Stomach (tissue), 9 donors: ENCODE measurements around the gene FBXL4. TPM values are rescaled to one million over a fixed set of nuclear protein-coding genes. Genes with fewer than 3 reads are reported as not detected.

Experiments
- DNase-seq, 2 donors: peaks; one replicate each; pipeline versions ENCODE4 v3.0.0 to v3.0.0-alpha.2; 2013 to 2019
- H3K27ac ChIP-seq, 5 donors: fragments of 200-600 bp in 4 of 5; sonication (generic) in 4 of 5; one replicate each; pipeline ENCODE4 v1.5.1; 2013 to 2019; ENCODE audit warnings: mild to moderate bottlenecking in 1 of 5, moderate library complexity in 1 of 5
- H3K27me3 ChIP-seq, 3 donors: fragments of 200-600 bp; sonication (generic); one replicate each; pipeline ENCODE4 v1.5.1; 2017 to 2019; ENCODE audit warnings: mixed run types in 1 of 3
- H3K36me3 ChIP-seq, 4 donors: fragments of 200-600 bp; sonication (generic); 1 replicate in 3 of 4; 2 replicates in 1 of 4; pipeline ENCODE4 v1.5.1; 2016 to 2019
- H3K4me1 ChIP-seq, 4 donors: fragments of 200-600 bp; sonication (generic); one replicate each; pipeline ENCODE4 v1.5.1; 2016 to 2019
- H3K4me3 ChIP-seq, 4 donors: fragments of 200-600 bp; sonication (generic) in 3 of 4; one replicate each; pipeline ENCODE4 v1.5.1; 2016 to 2019; ENCODE audit warnings: mild to moderate bottlenecking in 1 of 4
- H3K9me3 ChIP-seq, 4 donors: fragments of 200-600 bp; sonication (generic); one replicate each; pipeline ENCODE4 v1.5.1; 2016 to 2019
- EP300 ChIP-seq: sonication (generic); formaldehyde crosslinking; IDR thresholded peaks from one replicate; pipeline ENCODE4 v1.6.1; 2017; ENCODE audit warnings: antibody characterized with exemption
- POLR2A ChIP-seq, 4 donors: fragments of 450-650 bp; IDR thresholded peaks; one replicate each; pipeline ENCODE4 v1.6.1; 2016; ENCODE audit warnings: antibody characterized with exemption in 4 of 4, control low read depth in 2 of 4, mild to moderate bottlenecking in 1 of 4, moderate library complexity in 1 of 4
- POLR2AphosphoS5 ChIP-seq, 3 donors: sonication (generic); formaldehyde crosslinking; IDR thresholded peaks; one replicate each; pipeline ENCODE4 v1.6.1; 2016; ENCODE audit warnings: antibody characterized with exemption in 3 of 3
- WGBS, 5 donors: extraction: QIAGEN DNeasy Blood & Tissue Kit in 3 of 5; methylation state at CpG; one replicate each; pipeline versions ENCODE4 v1.1.5 to v1.1.7; 2013 to 2018; 5-methylcytosine and 5-hydroxymethylcytosine counted together
- intact Hi-C: fragments of 100-400 bp; cut with DNase I; formaldehyde crosslinking; loops from one replicate; pipeline ENCODE4 v1.15.1; 2023; ENCODE audit warnings: low total_unique reads
- polyA plus RNA-seq, 3 donors: library from polyadenylated mRNA; stranded (reverse); fragments of 200-250 nt; gene quantifications; one replicate each; pipeline ENCODE4 v1.2.3, GENCODE V29; 2013
- total RNA-seq, 5 donors: library from RNA; depleted of rRNA; stranded (reverse); fragments of >200 nt; gene quantifications; one replicate each; pipeline versions ENCODE4 v1.1.0 to v1.2.3, GENCODE V29; 2014 to 2016
- TF ChIP-seq, protein P1 (sequence below), 7 experiments: fragments of 450-650 bp in 4 of 7; fragments of 200-600 bp in 3 of 7; sonication (generic) in 3 of 7; IDR thresholded peaks; one replicate each; pipeline ENCODE4 v1.5.1; 2016 to 2019; ENCODE audit warnings: antibody characterized with exemption in 7 of 7, control low read depth in 2 of 7, mild to moderate bottlenecking in 1 of 7
- donor health status: healthy with polysubstance abuse.
- donor health status: Bipolar disorder and iron deficiency.
- donor health status: healthy.

FBXL4 gene
- total and polyA plus RNA-seq, 8 donors: 2.6 to 37.1 (median 7.6) TPM

DNA sequence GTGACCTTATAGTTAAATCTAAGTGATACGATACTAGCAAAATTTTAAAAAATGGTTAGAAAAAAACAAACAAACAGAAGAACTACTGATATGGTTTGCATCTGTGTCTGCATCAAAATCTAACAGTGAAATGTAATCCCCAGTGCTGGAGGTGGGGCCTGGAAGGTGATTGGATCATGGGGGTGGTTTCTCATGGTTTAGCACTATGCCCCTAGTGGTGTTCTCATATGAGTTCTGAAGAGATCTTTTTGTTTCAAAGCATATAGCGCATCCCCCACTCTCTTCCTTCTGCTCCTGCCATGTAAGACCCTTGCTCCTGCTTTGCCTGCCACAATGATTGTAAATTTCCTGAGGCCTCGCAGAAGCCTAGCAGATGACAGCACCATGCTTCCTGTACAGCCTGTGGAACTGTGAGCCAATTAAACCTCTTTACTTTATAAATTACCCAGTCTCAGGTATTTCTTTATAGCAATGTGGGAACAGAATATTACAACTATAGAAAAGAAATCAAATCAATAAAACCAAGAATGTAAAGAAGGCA, 5.4 kb downstream of the FBXL4 start:
- H3K27me3 ChIP-seq: no peaks in the 10 kb centered on the region
- peaks cover 14 to 31% (median 24%) of the 10 kb centered on the region in 4 donors for H3K4me1 ChIP-seq
- no peaks in the 10 kb centered on the region for H3K36me3 ChIP-seq
- WGBS, 5 donors: 93 to 97% (median 95%) methylated on average over 3 of the region's 3 CpGs
- H3K9me3 ChIP-seq: peaks cover 0 to 20% (median 8%) of the 10 kb centered on the region in 4 donors
- TF ChIP-seq EP300 (no peak), POLR2A (IDR thresholded peaks at IDR 0.05) (no peak), POLR2AphosphoS5 (IDR thresholded peaks at IDR 0.05) (no peak)
- TF ChIP-seq, protein P1, sequence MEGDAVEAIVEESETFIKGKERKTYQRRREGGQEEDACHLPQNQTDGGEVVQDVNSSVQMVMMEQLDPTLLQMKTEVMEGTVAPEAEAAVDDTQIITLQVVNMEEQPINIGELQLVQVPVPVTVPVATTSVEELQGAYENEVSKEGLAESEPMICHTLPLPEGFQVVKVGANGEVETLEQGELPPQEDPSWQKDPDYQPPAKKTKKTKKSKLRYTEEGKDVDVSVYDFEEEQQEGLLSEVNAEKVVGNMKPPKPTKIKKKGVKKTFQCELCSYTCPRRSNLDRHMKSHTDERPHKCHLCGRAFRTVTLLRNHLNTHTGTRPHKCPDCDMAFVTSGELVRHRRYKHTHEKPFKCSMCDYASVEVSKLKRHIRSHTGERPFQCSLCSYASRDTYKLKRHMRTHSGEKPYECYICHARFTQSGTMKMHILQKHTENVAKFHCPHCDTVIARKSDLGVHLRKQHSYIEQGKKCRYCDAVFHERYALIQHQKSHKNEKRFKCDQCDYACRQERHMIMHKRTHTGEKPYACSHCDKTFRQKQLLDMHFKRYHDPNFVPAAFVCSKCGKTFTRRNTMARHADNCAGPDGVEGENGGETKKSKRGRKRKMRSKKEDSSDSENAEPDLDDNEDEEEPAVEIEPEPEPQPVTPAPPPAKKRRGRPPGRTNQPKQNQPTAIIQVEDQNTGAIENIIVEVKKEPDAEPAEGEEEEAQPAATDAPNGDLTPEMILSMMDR (IDR thresholded peaks at IDR 0.05): no peak
- no peak overlapping the region for H3K27ac ChIP-seq
- no peak overlapping the region for H3K4me3 ChIP-seq
- no peak for DNase-seq
- intact Hi-C loops: no loop called here

DNA sequence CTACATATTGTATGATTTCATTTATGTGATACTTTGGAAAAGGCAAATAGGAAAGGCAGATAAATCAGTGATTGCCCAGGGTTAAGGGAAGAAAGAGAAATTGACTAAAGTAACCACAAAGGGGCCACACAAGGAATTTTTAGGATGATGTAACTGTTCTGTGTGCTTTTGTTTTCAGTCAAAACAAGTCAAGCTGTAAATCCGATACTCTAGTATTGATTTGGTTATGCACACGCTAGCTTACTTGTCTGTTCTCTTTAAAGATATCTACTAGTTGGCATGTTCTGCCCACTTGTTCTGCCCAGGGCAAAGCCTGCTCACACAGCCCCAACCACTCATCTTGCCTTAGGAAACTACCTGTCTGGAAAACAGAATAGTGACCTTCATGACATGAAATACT, 6.4 kb downstream of the FBXL4 start:
- intact Hi-C loops: no loop called here
- 68 to 88% (median 85%) methylated on average over 2 of the region's 2 CpGs for WGBS, 5 donors
- H3K4me3 ChIP-seq: no peak overlapping the region
- DNase-seq: no peak
- no peaks in the 10 kb centered on the region for H3K36me3 ChIP-seq
- TF ChIP-seq POLR2AphosphoS5 (IDR thresholded peaks at IDR 0.05) (no peak), POLR2A (IDR thresholded peaks at IDR 0.05) (no peak), EP300 (no peak)
- TF ChIP-seq, protein P1 (IDR thresholded peaks at IDR 0.05): no peak
- H3K9me3 ChIP-seq: peaks cover 0 to 20% (median 8%) of the 10 kb centered on the region in 4 donors
- H3K27ac ChIP-seq: no peak overlapping the region
- H3K27me3 ChIP-seq: no peaks in the 10 kb centered on the region
- peaks cover 14 to 24% (median 20%) of the 10 kb centered on the region in 4 donors for H3K4me1 ChIP-seq

DNA sequence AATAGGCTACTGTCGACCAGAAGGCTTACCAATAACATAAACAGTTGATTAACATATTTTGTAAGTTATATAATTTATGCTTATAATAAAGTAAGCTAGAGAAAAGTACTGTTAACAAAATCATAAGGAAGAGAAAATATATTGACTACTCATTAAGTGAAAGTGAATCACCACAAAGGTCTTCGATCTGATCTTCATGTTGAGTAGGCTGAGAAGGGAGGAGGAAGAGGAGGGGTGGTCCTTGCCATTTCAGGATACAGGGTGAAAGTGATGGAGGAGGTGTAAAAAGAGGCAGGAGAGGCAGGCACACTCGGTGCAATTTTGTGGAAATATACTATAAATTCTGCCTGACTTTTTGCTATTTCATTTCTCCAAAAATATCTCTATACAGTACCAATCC, 10.4 kb downstream of the FBXL4 start:
- WGBS, 5 donors: 81 to 92% (median 88%) methylated on average over 3 of the region's 3 CpGs
- no peak overlapping the region for H3K27ac ChIP-seq
- DNase-seq: no peak
- H3K9me3 ChIP-seq: peaks cover 0 to 19% (median 8%) of the 10 kb centered on the region in 4 donors
- intact Hi-C loops: no loop called here
- TF ChIP-seq EP300: no peak
- TF ChIP-seq, protein P1 (IDR thresholded peaks at IDR 0.05): no peak
- no peak for TF ChIP-seq POLR2A (IDR thresholded peaks at IDR 0.05)
- no peak for TF ChIP-seq POLR2AphosphoS5 (IDR thresholded peaks at IDR 0.05)
- H3K4me1 ChIP-seq: peaks cover 0 to 6% (median 2%) of the 10 kb centered on the region in 4 donors
- H3K27me3 ChIP-seq: no peaks in the 10 kb centered on the region
- H3K36me3 ChIP-seq: peaks cover 0 to 5% (median 0%) of the 10 kb centered on the region in 4 donors
- no peak overlapping the region for H3K4me3 ChIP-seq

DNA sequence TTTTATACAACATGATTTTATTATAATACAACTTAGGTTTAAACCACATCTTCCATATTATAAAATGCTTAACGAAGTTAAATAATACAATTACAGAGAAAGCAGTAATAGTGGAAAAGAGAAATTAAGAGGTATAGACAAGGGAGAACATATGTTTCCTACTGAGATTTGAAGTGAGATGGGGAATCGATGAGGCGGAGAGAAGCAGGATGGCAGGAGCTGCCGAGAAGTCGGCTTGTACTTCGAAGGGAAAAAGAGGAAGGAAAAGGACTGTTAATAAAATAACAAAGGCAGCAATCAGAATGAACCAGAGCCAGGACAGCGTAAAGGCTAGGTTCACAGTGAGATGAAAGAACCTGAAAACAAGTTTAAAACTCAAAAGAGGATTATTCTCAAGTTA, 15.4 kb downstream of the FBXL4 start:
- peaks cover 0 to 5% (median 0%) of the 10 kb centered on the region in 4 donors for H3K36me3 ChIP-seq
- no peaks in the 10 kb centered on the region for H3K9me3 ChIP-seq
- no peaks in the 10 kb centered on the region for H3K27me3 ChIP-seq
- no peak overlapping the region for H3K27ac ChIP-seq
- no peak for DNase-seq
- H3K4me3 ChIP-seq: no peak overlapping the region
- intact Hi-C loops: no loop called here
- H3K4me1 ChIP-seq: peaks cover 0 to 20% (median 4%) of the 10 kb centered on the region in 4 donors
- WGBS, 5 donors: 69 to 89% (median 82%) methylated on average over 7 of the region's 7 CpGs
- TF ChIP-seq POLR2A (IDR thresholded peaks at IDR 0.05): no peak
- TF ChIP-seq, protein P1 (IDR thresholded peaks at IDR 0.05): no peak
- no peak for TF ChIP-seq EP300
- no peak for TF ChIP-seq POLR2AphosphoS5 (IDR thresholded peaks at IDR 0.05)
